Esophagus squamous epithelium (tissue), 5 donors: Measurements from ENCODE around the gene MOXD1. TPM values are rescaled to one million over a fixed set of nuclear protein-coding genes. Genes with fewer than 3 reads are reported as not detected.
"Not testable (repeated sequence)": the region's sequence is repeated elsewhere in the genome, so short reads cannot be mapped to it uniquely, and the experiment has no call there.

Experiments used
- DNase-seq: peaks from one replicate; lab custom pipeline; 2025; lab: John Stamatoyannopoulos, UW
- H3K27ac ChIP-seq, 4 donors: fragments of 200-600 bp; sonication (generic); one replicate each; pipeline ENCODE4 v1.5.1; 2016 to 2019; ENCODE audit warnings: mild to moderate bottlenecking in 1 of 4
- H3K27me3 ChIP-seq, 4 donors: fragments of 200-600 bp; sonication (generic); 1 replicate in 3 of 4; 2 replicates in 1 of 4; pipeline versions ENCODE4 v1.5.1 to v1.6.0; 2017 to 2021; ENCODE audit warnings: antibody characterized with exemption in 1 of 4
- H3K36me3 ChIP-seq, 3 donors: fragments of 200-600 bp; sonication (generic); one replicate each; pipeline ENCODE4 v1.5.1; 2016 to 2019
- H3K4me1 ChIP-seq, 3 donors: fragments of 200-600 bp; sonication (generic); one replicate each; pipeline ENCODE4 v1.5.1; 2017 to 2019
- H3K4me3 ChIP-seq, 4 donors: fragments of 200-600 bp; sonication (generic); 1 replicate in 3 of 4; 2 replicates in 1 of 4; pipeline ENCODE4 v1.5.1; 2016 to 2019; ENCODE audit warnings: mild to moderate bottlenecking in 2 of 4, moderate library complexity in 1 of 4
- H3K9me3 ChIP-seq, 3 donors: fragments of 200-600 bp; sonication (generic); one replicate each; pipeline ENCODE4 v1.5.1; 2016 to 2019
- CTCF ChIP-seq, 6 experiments: fragments of 450-650 bp in 4 of 6; fragments of 200-600 bp in 2 of 6; sonication (generic) in 2 of 6; IDR thresholded peaks; one replicate each; pipeline ENCODE4 v1.5.1; 2016 to 2019; ENCODE audit warnings: antibody characterized with exemption in 6 of 6, mild to moderate bottlenecking in 4 of 6, moderate library complexity in 4 of 6
- POLR2A ChIP-seq, 4 donors: fragments of 450-650 bp; IDR thresholded peaks; one replicate each; pipeline ENCODE4 v1.6.1; 2017; ENCODE audit warnings: antibody characterized with exemption in 4 of 4, mild to moderate bottlenecking in 4 of 4, moderate library complexity in 3 of 4
- WGBS, 2 donors: methylation state at CpG; one replicate each; pipeline ENCODE4 v1.1.5; 2018; 5-methylcytosine and 5-hydroxymethylcytosine counted together
- intact Hi-C: fragments of 100-400 bp; cut with DNase I; formaldehyde crosslinking; loops from one replicate; pipeline ENCODE4 v1.15.0; 2022
- total RNA-seq, 4 donors: library from RNA; depleted of rRNA; stranded (reverse); fragments of >200 nt; gene quantifications; one replicate each; pipeline ENCODE4 v1.1.0, GENCODE V29; 2016
- donor health status: DM: yes; HTN: yes; CAD: no.

MOXD1 gene
- total RNA-seq, 4 donors from 2014 or later = 11.9 to 59.2 (median 25.0) TPM

- Histone ChIP-seq H3K9me3 (peaks cover 0 to 8% (median 0%) of the 10 kb centered on the region in 3 donors), H3K27ac (no peak overlapping the region), H3K36me3 (peaks cover 0 to 46% (median 0%) of the 10 kb centered on the region in 3 donors), H3K4me3 (no peak overlapping the region), H3K4me1 (no peaks in the 10 kb centered on the region), H3K27me3 (no peaks in the 10 kb centered on the region)
- intact Hi-C loops = no loop called here
- WGBS, 2 donors = 91 to 100% methylated on average over 1 of the region's 1 CpG
- no peak for TF ChIP-seq POLR2A (IDR thresholded peaks at IDR 0.05)
- TF ChIP-seq CTCF (IDR thresholded peaks at IDR 0.05) = no peak
- DNase-seq = no peak
Observed at GRCh38 chr6:132316970-132317369, 84.3 kb downstream of the MOXD1 start.

DNA sequence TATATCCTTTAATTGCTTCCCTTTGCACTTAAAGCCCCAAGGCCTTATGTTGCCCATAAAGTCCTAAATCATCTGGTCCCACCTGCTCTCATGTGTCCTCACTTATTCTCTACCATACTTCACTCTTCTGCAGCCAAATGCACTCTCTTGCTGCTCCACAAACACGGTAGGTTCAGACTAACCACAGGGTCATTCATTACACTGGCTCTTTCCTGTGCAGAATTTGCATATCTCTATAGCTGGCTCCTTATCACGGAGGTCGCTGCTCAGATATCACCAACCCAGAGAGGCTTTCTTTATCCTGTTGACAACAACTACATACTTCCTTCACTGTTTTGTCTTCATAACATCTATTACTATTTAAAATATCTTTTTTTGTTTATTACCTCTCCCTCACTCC, 86.8 kb downstream of the MOXD1 start:
- no peak for TF ChIP-seq POLR2A (IDR thresholded peaks at IDR 0.05)
- no peak overlapping the region for H3K27ac ChIP-seq
- peaks cover 0 to 51% (median 0%) of the 10 kb centered on the region in 3 donors for H3K36me3 ChIP-seq
- H3K4me3 ChIP-seq = no peak overlapping the region
- WGBS, 2 donors = 59 to 65% methylated on average over 3 of the region's 3 CpGs
- intact Hi-C loops = no loop called here
- H3K4me1 ChIP-seq = no peaks in the 10 kb centered on the region
- peaks cover 0 to 14% (median 0%) of the 10 kb centered on the region in 3 donors for H3K9me3 ChIP-seq
- H3K27me3 ChIP-seq = no peaks in the 10 kb centered on the region
- DNase-seq = no peak

- Histone ChIP-seq H3K4me3 (no peak overlapping the region), H3K4me1 (no peaks in the 10 kb centered on the region), H3K36me3 (peaks cover 0 to 22% (median 0%) of the 10 kb centered on the region in 3 donors), H3K27ac (no peak overlapping the region), H3K9me3 (peaks cover 0 to 14% (median 4%) of the 10 kb centered on the region in 3 donors), H3K27me3 (no peaks in the 10 kb centered on the region)
- WGBS, 2 donors = 60 to 66% methylated on average over 2 of the region's 2 CpGs
- no peak for DNase-seq
- intact Hi-C loops = no loop called here
- TF ChIP-seq POLR2A (IDR thresholded peaks at IDR 0.05) (no peak), CTCF (IDR thresholded peaks at IDR 0.05) (no peak)
Observed at GRCh38 chr6:132310921-132311320, 90.4 kb downstream of the MOXD1 start.

GRCh38 chr6:132310151-132310550, 91.1 kb downstream of the MOXD1 start:
- DNase-seq, H3K27ac ChIP-seq, intact Hi-C loops, H3K4me1 ChIP-seq, H3K4me3 ChIP-seq, H3K27me3 ChIP-seq: not testable (repeated sequence)
- WGBS, 2 donors = 88 to 90% methylated on average over 4 of the region's 4 CpGs
- peaks cover 0 to 14% (median 4%) of the 10 kb centered on the region in 3 donors for H3K9me3 ChIP-seq
- peaks cover 0 to 18% (median 0%) of the 10 kb centered on the region in 3 donors for H3K36me3 ChIP-seq

- H3K27ac ChIP-seq = peak overlapping the region in 2 of 4 donors; percentile 3 to 52
- H3K4me3 ChIP-seq = no peak overlapping the region
- peaks cover 0 to 6% (median 0%) of the 10 kb centered on the region in 3 donors for H3K36me3 ChIP-seq
- no peak for DNase-seq
- intact Hi-C loops = no loop called here
- no peaks in the 10 kb centered on the region for H3K27me3 ChIP-seq
- H3K9me3 ChIP-seq = peaks cover 0 to 12% (median 4%) of the 10 kb centered on the region in 3 donors
- H3K4me1 ChIP-seq = no peaks in the 10 kb centered on the region
- TF ChIP-seq CTCF (IDR thresholded peaks at IDR 0.05) (no peak), POLR2A (IDR thresholded peaks at IDR 0.05) (no peak)
- 80 to 85% methylated on average over 4 to 6 of the region's 6 CpGs for WGBS, 2 donors
Observed at GRCh38 chr6:132304891-132305305, 96.4 kb downstream of the MOXD1 start.

DNA sequence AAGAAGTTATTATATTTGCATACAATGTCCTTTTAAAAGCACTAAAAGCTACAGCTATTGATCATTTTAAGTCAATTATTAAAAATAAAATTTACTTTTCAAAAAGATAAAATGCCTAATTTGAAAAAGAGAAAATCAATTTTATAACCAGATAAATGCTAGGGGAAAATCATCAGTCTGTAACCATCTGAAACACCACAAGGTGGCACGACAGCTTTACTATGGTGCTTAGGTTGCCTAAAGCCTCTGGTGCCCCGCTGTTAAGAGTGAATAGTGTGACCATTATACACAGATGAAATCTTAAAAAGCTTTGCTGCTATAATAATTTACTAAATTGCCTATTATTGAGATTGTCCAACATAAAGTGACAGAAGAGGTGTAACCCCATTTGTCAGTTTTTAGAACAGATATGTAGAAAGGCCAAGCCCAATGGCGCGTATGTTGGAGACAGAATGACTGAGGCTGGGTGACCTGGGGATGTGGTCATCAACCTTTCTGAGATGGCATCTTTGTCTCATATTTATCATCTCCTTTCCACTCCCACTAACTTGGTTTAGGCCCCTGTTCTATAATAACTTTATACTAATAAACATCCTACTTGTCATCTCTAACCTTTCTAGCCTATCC, 100.8 kb downstream of the MOXD1 start:
- Histone ChIP-seq H3K27me3 (no peaks in the 10 kb centered on the region), H3K4me1 (no peaks in the 10 kb centered on the region), H3K36me3 (peaks cover 0 to 14% (median 0%) of the 10 kb centered on the region in 3 donors), H3K27ac (no peak overlapping the region), H3K9me3 (no peaks in the 10 kb centered on the region), H3K4me3 (no peak overlapping the region)
- TF ChIP-seq POLR2A (IDR thresholded peaks at IDR 0.05) = no peak
- TF ChIP-seq CTCF (IDR thresholded peaks at IDR 0.05) = peak in 4 of 6 experiments; percentile 47 to 62 (median 55)
- WGBS, 2 donors = 63 to 65% methylated on average over 4 of the region's 4 CpGs
- DNase-seq = no peak
- intact Hi-C loops = no loop called here
